ENCODE measurements around the gene ACAP1. TPM values are rescaled to one million over a fixed set of nuclear protein-coding genes. Genes with fewer than 3 reads are reported as not detected.

The ACAP1 gene
- total RNA-seq, 2 donors from 2014 or later: 527 to 774 TPM

DNA sequence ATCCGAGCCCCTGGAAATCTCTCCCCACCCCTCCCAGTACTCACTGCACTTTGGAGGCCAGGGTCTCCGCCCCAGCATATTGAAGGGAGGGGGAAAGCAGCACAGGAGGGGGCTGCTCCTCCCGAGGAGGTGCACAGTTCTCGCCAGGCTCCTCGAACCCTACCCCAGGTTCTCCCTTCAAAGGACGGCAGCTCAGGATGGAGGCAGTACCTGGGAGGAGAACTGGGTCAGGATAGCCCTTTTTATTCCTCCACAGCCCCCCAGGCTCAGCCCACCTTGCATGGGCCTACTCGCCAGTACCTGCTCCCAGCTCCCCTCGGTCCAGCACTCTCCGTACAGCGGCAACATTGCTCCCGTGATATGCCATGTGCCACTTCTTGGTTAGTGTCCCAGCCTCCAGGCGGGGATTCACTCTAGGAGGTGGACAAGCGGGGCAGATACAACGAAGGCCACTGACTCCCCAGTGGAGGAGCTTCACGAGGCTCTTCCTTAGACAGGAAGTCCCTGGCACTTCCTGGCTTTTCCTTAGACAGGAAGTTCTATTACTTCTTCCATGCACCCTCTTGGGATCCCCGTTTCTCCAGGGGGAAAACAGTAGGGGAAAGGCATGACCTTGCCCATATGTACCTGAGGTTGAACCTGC is 19.0 kb upstream of the ACAP1 start:
- peak overlapping the region; percentile 66 for H3K27ac Mint-ChIP-seq
- peaks cover 80% of the 10 kb centered on the region for H3K36me3 Mint-ChIP-seq (ENCODE audit: low read depth)
- peak overlapping the region; percentile 33 for H3K4me3 Mint-ChIP-seq
- H3K4me1 Mint-ChIP-seq: peaks cover 13% of the 10 kb centered on the region
- H3K9me3 Mint-ChIP-seq: no peaks in the 10 kb centered on the region
- no peaks in the 10 kb centered on the region for H3K27me3 Mint-ChIP-seq
- ATAC-seq (replicated peaks): no peak

DNA sequence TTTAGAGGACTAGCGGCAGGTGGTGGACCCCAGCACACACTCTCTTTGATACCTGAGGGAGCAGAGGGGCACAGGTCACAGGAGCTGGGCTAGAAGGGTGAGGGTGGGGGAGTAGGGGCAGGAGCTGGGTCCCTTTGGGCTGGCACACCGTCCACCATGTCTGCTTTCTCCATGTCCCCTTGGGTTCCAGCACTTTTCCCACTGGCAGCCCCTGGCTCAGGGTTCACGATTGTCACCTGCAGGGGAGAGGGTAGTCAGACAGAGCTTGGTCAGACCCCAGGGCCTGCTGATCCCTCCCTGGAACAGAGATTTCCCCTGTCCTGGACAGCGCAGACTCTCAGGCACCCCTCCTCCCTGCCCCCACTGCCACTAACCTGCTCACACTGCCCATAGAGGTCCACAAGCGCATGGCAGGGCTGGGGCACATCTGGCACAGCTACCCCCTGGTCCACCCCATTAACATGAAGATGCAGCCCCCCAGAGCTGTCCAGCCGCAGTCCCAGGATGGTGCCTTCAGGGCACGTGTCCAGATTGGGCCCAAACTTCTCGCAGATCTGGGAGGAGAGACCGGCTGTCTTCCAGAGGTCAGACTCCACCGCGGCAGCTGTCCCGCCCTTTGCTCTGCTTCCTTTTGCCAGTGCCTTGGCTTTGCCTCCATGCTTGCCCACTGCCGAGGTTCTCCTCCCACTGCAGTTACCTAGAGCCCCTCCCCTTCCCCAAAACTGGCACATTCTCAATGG is 18.0 kb upstream of the ACAP1 start:
- no peak for ATAC-seq (replicated peaks)
- no peaks in the 10 kb centered on the region for H3K27me3 Mint-ChIP-seq
- H3K27ac Mint-ChIP-seq: peak overlapping the region; percentile 66
- H3K4me1 Mint-ChIP-seq: peaks cover 5% of the 10 kb centered on the region
- H3K9me3 Mint-ChIP-seq: no peaks in the 10 kb centered on the region
- H3K36me3 Mint-ChIP-seq (ENCODE audit: low read depth): peaks cover 78% of the 10 kb centered on the region
- no peak overlapping the region for H3K4me3 Mint-ChIP-seq

DNA sequence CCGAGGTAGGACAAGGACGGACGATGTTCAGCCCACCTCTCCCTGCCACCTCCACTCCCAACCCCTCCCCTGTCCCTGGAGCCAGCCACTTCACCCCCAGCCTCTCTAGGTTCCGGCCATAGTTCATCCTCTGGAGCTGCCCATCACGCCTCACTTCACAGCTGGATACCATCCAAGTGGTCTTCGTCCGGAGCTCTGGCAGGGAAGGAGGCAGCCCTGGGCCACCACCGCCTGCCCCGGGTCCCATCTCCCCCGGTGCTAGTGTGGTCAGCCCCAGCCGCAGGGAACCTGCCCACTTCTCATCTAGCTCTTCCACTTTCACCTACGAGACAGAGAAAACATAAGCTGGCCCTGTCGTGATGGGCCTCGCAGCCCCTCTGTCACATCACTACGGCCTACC is 14.9 kb upstream of the ACAP1 start:
- no peaks in the 10 kb centered on the region for H3K9me3 Mint-ChIP-seq
- no peak for ATAC-seq (replicated peaks)
- H3K27me3 Mint-ChIP-seq: no peaks in the 10 kb centered on the region
- H3K27ac Mint-ChIP-seq: no peak overlapping the region
- no peak overlapping the region for H3K4me3 Mint-ChIP-seq
- H3K4me1 Mint-ChIP-seq: no peaks in the 10 kb centered on the region
- H3K36me3 Mint-ChIP-seq (ENCODE audit: low read depth): peaks cover 62% of the 10 kb centered on the region

DNA sequence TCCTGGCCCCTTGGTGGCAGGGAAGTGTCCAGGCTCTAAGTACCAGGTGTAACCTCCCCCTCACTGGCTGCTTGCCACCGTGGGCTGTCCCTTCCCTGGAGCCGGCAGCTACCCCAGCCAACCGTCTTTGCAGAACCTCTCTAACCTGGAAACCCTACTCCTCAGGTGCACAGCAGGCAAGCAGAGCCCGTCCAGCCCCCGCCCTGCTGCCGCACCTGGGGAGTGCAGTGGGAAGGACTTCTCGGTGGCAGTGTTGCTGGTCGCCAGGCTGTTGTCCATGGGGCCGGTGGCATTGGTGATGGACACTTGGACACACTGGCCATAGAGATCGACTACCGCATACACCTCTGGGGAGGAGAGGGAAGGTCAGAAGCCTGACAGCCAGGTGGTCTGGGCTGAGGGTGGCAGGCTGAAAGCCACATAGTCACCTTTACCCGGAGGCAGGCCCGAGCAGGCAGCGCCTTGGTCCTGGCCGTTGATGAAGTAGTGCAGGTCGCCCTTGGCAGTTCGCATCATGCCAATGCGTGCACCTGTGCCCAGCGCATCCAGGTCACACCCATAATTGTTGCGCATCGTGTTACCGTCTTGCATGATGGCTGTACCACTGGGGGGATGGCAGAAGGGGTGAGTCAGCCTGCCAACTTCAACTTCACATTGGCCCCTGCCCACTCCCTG is 13.7 kb upstream of the ACAP1 start:
- Mint-ChIP-seq H3K36me3 (ENCODE audit: low read depth) (peaks cover 54% of the 10 kb centered on the region), H3K9me3 (no peaks in the 10 kb centered on the region), H3K27me3 (no peaks in the 10 kb centered on the region), H3K4me1 (no peaks in the 10 kb centered on the region), H3K4me3 (no peak overlapping the region), H3K27ac (no peak overlapping the region)
- no peak for ATAC-seq (replicated peaks)

DNA sequence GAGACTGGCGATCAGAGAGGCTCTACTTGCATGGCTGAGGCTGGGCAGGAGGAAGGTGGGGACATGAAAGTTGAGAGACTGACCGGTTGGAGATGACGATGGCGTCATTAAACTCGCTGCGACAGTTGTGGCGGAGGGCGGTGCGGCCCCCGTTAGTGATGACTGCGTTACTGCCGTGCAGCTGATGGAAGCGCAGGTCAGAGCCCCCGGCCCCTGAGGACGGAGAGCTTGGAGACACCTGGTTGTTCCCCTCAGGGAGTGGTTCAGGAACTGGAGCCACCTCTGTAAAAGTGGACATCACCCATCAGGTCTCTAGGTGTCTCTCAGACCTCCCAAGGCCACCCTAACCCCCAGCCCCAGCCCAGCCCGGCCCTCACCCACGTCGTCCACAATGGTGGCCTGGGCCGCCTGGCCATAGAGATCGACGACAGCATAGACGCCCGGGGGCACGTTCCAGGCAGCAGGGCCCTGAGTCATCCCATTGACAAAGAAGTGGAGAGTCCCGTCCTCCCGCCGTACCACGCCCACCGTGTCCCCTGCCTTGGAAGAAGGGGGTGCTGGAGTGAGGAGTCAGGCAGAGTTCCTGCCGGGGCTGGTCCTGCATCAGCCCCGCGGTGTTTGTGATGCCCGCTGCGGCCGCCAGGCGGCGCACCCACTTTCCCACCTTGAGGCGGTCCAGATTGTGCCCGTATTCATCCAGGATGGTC is 12.4 kb upstream of the ACAP1 start:
- Mint-ChIP-seq H3K27ac (peak overlapping the region; percentile 36), H3K27me3 (no peaks in the 10 kb centered on the region)
- ATAC-seq (replicated peaks): peak; percentile 74

DNA sequence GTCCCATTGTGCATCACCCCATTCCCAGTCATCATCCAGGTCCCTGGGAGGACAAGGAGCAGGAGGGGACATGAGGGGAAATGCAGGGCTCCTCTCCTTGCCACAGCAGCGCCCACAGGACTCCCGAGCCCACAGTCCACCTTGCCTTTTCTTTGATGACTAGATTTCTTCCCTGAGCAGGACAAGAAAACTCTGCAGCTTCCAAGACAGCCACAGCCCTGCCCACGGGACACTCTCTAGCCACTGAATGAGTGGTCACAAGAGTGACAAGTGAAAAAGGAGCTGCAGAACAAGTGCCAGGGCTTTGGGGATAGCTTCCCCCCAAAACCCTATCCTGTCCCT is 11.9 kb upstream of the ACAP1 start:
- Mint-ChIP-seq H3K9me3 (no peaks in the 10 kb centered on the region), H3K36me3 (ENCODE audit: low read depth) (peaks cover 39% of the 10 kb centered on the region)
- no peak for ATAC-seq (replicated peaks)

More for the DNA sequence above, 12.4 kb upstream of the ACAP1 start:
- Mint-ChIP-seq H3K4me1 (peaks cover 11% of the 10 kb centered on the region), H3K4me3 (no peak overlapping the region), H3K36me3 (ENCODE audit: low read depth) (peaks cover 44% of the 10 kb centered on the region), H3K9me3 (no peaks in the 10 kb centered on the region)

DNA sequence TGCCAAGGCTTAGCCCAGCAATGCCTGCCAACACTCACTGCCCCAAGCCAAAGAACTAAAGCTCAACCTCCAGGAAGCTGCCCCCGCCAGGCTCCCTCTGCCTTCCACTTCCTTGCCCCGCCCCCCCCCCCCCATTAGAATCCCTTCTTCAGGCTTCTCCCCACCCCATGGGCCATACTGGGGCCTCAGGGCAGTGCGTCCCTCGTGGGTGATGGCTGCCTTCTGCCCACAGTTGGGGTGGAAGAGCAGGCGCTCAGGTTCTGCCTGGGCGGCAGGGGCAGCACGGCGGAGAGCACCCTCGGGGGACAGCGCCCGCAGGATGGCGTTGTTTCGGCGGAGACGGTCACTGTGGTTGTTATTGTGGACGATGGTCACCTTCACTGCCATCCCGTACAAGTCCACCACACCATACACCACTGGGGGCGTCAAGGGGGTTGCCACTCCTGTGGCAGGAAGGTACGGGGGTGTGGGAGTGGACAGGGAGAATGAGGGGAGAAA is 11.2 kb upstream of the ACAP1 start:
- no peak overlapping the region for H3K4me3 Mint-ChIP-seq
- ATAC-seq (replicated peaks): no peak
- peaks cover 36% of the 10 kb centered on the region for H3K36me3 Mint-ChIP-seq (ENCODE audit: low read depth)
- H3K27ac Mint-ChIP-seq: peak overlapping the region; percentile 36
- no peaks in the 10 kb centered on the region for H3K9me3 Mint-ChIP-seq
- peaks cover 12% of the 10 kb centered on the region for H3K4me1 Mint-ChIP-seq
- no peaks in the 10 kb centered on the region for H3K27me3 Mint-ChIP-seq

More for the DNA sequence above, 11.9 kb upstream of the ACAP1 start:
- H3K4me3 Mint-ChIP-seq: no peak overlapping the region
- no peaks in the 10 kb centered on the region for H3K27me3 Mint-ChIP-seq
- peak overlapping the region; percentile 36 for H3K27ac Mint-ChIP-seq
- peaks cover 12% of the 10 kb centered on the region for H3K4me1 Mint-ChIP-seq

DNA sequence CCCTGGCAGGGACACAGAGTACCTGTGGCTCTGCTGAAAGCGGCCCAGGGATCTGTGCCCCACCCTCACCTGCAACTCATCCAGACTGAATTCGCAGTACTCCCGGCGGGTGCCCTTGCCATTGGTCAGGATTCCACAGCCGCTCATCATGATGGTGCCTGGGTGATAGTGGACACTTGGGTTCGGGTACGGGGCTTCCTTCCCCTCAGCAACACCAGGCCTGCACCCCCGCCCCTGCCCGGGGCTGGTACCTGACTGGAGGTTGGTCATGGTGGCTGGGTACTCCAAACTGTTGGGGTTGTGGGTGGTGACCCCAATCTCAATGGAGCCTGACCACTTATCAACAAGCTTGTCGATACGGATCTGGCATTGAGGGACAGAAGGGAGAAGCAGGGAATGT is 10.1 kb upstream of the ACAP1 start:
- Mint-ChIP-seq H3K27ac (no peak overlapping the region), H3K4me3 (no peak overlapping the region), H3K4me1 (peaks cover 12% of the 10 kb centered on the region), H3K36me3 (ENCODE audit: low read depth) (peaks cover 31% of the 10 kb centered on the region), H3K27me3 (no peaks in the 10 kb centered on the region), H3K9me3 (no peaks in the 10 kb centered on the region)
- no peak for ATAC-seq (replicated peaks)

DNA sequence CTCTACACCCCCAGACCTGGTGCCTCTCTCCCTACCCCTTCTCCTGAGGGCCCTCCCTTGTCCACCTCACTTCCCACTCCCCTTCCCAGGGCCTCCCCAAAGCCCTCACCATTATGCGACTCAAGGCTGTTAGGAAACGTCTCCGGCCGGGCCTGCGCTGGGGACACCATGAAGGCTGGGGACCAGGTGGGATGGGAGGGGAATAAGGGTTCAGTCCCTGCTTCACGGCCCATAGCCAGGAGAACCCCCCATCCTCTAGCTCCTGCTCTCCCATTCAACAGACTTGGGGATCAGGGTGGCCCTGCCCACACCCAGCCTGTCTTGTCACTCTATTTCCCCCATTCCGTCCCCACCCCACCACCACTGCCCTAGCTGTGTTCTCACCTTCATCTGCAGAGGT is 9.3 kb upstream of the ACAP1 start:
- ATAC-seq (replicated peaks): no peak
- H3K27me3 Mint-ChIP-seq: no peaks in the 10 kb centered on the region
- H3K36me3 Mint-ChIP-seq (ENCODE audit: low read depth): peaks cover 22% of the 10 kb centered on the region
- no peaks in the 10 kb centered on the region for H3K9me3 Mint-ChIP-seq
- H3K4me3 Mint-ChIP-seq: no peak overlapping the region
- H3K4me1 Mint-ChIP-seq: peaks cover 12% of the 10 kb centered on the region
- peak overlapping the region; percentile 97 for H3K27ac Mint-ChIP-seq

DNA sequence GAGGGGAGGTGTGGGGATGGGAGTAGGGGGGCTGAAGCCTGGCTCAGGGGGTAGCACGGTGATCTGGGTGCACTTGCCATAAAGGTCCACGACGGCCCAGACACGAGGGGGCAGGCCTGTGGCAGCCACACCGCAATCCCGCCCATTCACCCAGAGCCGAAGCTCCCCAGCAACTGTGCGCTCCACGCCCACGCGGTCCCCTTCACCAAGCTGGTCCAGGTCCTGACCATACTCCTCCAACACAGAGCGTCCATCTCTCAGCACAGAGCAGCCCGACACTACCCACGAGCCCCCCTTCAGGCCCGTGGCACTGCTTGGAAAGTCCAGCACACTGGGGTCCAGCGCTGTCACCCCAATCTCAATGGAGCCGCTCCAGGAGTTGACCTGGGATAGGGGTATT is 8.8 kb upstream of the ACAP1 start:
- Mint-ChIP-seq H3K27ac (peak overlapping the region; percentile 97), H3K36me3 (ENCODE audit: low read depth) (peaks cover 18% of the 10 kb centered on the region), H3K27me3 (no peaks in the 10 kb centered on the region), H3K4me1 (peaks cover 16% of the 10 kb centered on the region), H3K9me3 (no peaks in the 10 kb centered on the region), H3K4me3 (peak overlapping the region; percentile 99)
- ATAC-seq (replicated peaks): no peak

DNA sequence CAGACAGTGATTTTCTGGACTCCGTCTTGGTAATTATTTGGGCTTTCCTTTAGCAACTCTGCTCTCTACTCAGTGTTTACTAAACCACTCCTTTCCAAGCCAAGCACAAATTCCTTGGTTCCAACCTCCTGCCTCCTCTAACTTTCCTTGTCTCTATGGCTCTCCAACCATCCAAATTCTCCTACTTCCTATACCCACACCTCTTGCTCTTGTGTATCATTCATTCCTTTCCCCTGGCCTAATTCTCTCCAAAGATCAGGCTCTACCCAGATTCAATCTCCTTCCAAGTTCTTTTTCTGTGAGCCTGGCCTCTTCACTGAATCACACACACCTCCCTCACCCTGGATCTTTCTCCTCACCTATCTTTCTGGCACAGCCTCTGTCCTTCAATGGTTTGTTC is 8.3 kb upstream of the ACAP1 start:
- ATAC-seq (replicated peaks): no peak
- H3K4me1 Mint-ChIP-seq: peaks cover 20% of the 10 kb centered on the region
- H3K4me3 Mint-ChIP-seq: peak overlapping the region; percentile 99
- H3K27me3 Mint-ChIP-seq: no peaks in the 10 kb centered on the region
- H3K9me3 Mint-ChIP-seq: no peaks in the 10 kb centered on the region
- H3K27ac Mint-ChIP-seq: peak overlapping the region; percentile 97
- peaks cover 14% of the 10 kb centered on the region for H3K36me3 Mint-ChIP-seq (ENCODE audit: low read depth)

DNA sequence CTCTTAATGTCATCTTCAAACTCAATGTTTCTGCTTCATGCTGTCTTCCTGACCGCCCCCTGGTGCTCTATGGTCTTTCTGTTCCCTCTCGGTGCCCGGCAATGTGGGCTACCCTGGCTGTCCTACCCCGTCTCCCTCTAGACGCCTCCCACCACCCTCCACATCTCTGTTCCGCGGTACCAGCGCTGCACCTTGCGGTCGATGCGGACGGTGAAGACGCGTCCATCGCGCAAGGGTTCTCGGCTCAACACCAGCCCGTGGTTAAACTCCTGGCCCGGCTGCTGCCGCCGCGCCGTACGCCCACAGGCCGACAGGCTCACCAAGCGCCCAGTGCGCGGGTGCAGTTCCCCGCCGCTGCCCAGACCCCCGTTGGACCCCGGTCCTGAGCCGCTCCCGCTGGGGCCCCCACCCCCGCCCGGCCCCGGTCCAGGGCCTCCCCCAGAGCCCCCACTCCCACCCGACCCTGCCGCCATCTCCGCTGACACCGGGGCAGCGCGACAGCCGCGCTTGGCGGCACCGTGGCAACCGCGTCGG is 7.4 kb upstream of the ACAP1 start, which contains the start of gene NEURL4:
Gene NEURL4, minus strand, starts transcription at position 496 of the 534 bp plus-strand sequence. Its CDS starts 23 bp downstream, at position 473.
- Mint-ChIP-seq H3K36me3 (ENCODE audit: low read depth) (peaks cover 5% of the 10 kb centered on the region), H3K9me3 (no peaks in the 10 kb centered on the region), H3K27me3 (no peaks in the 10 kb centered on the region), H3K27ac (peak within 1 kb of the TSS; percentile 97), H3K4me1 (peaks cover 20% of the 10 kb centered on the region), H3K4me3 (peak within 1 kb of the TSS; percentile 99)
- peak; percentile 33 for ATAC-seq (replicated peaks)

DNA sequence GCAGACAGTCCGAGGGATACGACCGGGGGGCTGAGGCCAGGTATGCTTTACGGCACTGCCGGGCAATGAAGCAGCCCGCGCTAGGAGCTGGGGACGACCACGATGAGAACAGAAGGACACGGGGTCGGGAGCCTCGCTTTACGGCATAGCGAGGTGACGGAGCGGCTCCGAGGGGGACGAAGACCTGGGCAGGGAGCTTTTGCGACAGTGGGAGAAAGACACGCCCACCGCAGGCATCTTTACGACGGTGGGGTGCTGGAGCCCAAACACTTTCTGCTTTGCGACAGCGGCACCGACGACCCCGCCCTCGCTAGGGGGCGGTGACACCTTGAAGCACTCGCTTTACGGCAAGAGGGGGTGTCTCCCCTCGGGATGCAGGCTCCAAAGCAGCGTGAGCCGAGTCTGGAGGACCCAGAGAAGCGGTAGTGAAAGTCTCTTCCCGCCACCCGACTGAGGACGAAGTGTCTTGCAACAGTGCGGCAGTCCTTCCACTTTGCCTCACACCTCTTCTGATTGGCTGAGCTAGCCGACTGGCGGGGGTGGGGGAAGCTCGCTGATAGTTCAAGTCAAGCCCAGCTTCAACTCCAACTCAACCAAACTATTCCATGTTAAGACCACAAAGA is 6.8 kb upstream of the ACAP1 start:
- no peaks in the 10 kb centered on the region for H3K36me3 Mint-ChIP-seq (ENCODE audit: low read depth)
- H3K27me3 Mint-ChIP-seq: no peaks in the 10 kb centered on the region
- peak overlapping the region; percentile 99 for H3K4me3 Mint-ChIP-seq
- no peaks in the 10 kb centered on the region for H3K9me3 Mint-ChIP-seq
- H3K27ac Mint-ChIP-seq: peak overlapping the region; percentile 97
- peaks cover 20% of the 10 kb centered on the region for H3K4me1 Mint-ChIP-seq
- peak; percentile 73 for ATAC-seq (replicated peaks)
